Vagina (tissue), 2 donors: Measurements from ENCODE around the gene PCSK1. TPM values are rescaled to one million over a fixed set of nuclear protein-coding genes. Genes with fewer than 3 reads are reported as not detected.
A peak's percentile ranks its signal among the peaks of the same experiment; 100 is the strongest.

Experiments used
- DNase-seq, 2 donors: peaks; one replicate each; pipeline ENCODE4 v3.0.0-alpha.2; 2017; ENCODE audit errors: extremely low spot score in 2 of 2
- H3K27ac ChIP-seq: fragments of 200-600 bp; sonication (generic); one replicate; pipeline ENCODE4 v1.5.1; 2019
- H3K27me3 ChIP-seq: fragments of 200-600 bp; sonication (generic); one replicate; pipeline ENCODE4 v1.5.1; 2019
- H3K36me3 ChIP-seq, 2 donors: fragments of 200-600 bp; sonication (generic); one replicate each; pipeline ENCODE4 v1.5.1; 2017 to 2019
- H3K4me1 ChIP-seq: fragments of 200-600 bp; sonication (generic); one replicate; pipeline ENCODE4 v1.5.1; 2019
- H3K4me3 ChIP-seq, 2 donors: fragments of 200-600 bp; sonication (generic); 1 replicate in 1 of 2; 2 replicates in 1 of 2; pipeline ENCODE4 v1.5.1; 2016 to 2019
- H3K9me3 ChIP-seq: fragments of 200-600 bp; sonication (generic); one replicate; pipeline ENCODE4 v1.5.1; 2019
- CTCF ChIP-seq, 3 experiments: fragments of 450-650 bp in 2 of 3; fragments of 200-600 bp in 1 of 3; sonication (generic) in 1 of 3; IDR thresholded peaks; one replicate each; pipeline ENCODE4 v1.5.1; 2017 to 2019; ENCODE audit warnings: antibody characterized with exemption in 3 of 3, mild to moderate bottlenecking in 2 of 3, moderate library complexity in 2 of 3
- POLR2A ChIP-seq, 2 donors: fragments of 450-650 bp; IDR thresholded peaks; one replicate each; pipeline ENCODE4 v1.6.1; 2017; ENCODE audit warnings: antibody characterized with exemption in 2 of 2, mild to moderate bottlenecking in 2 of 2, moderate library complexity in 2 of 2
- POLR2AphosphoS5 ChIP-seq, 2 donors: sonication (generic); formaldehyde crosslinking; IDR thresholded peaks; one replicate each; pipeline ENCODE4 v1.9.0; 2017; ENCODE audit warnings: antibody characterized with exemption in 2 of 2, mild to moderate bottlenecking in 2 of 2, low read depth in 1 of 2; ENCODE audit not compliant: insufficient read depth in 1 of 2
- intact Hi-C: fragments of 100-400 bp; cut with DNase I; formaldehyde crosslinking; loops from one replicate; pipeline ENCODE4 v1.15.1; 2023
- total RNA-seq: library from RNA; depleted of rRNA; stranded (reverse); fragments of >200 nt; gene quantifications from one replicate; pipeline ENCODE4 v1.2.3, GENCODE V29; 2016

Gene PCSK1
- total RNA-seq, 1 donor from 2014 or later = 1.7 TPM

GRCh38 chr5:96410013-96410412, 23.0 kb downstream of the PCSK1 start:
- intact Hi-C loops = no loop called here
- H3K4me1 ChIP-seq = peaks cover 17% of the 10 kb centered on the region
- no peaks in the 10 kb centered on the region for H3K36me3 ChIP-seq
- no peaks in the 10 kb centered on the region for H3K9me3 ChIP-seq
- H3K27ac ChIP-seq = no peak overlapping the region
- no peak overlapping the region for H3K4me3 ChIP-seq
- TF ChIP-seq POLR2A (IDR thresholded peaks at IDR 0.05) = no peak
- TF ChIP-seq CTCF (IDR thresholded peaks at IDR 0.05) = no peak
- no peak for TF ChIP-seq POLR2AphosphoS5 (IDR thresholded peaks at IDR 0.05; ENCODE audit: insufficient read depth in 1 of 2, low read depth in 1 of 2)
- DNase-seq = no peak
- no peaks in the 10 kb centered on the region for H3K27me3 ChIP-seq

DNA sequence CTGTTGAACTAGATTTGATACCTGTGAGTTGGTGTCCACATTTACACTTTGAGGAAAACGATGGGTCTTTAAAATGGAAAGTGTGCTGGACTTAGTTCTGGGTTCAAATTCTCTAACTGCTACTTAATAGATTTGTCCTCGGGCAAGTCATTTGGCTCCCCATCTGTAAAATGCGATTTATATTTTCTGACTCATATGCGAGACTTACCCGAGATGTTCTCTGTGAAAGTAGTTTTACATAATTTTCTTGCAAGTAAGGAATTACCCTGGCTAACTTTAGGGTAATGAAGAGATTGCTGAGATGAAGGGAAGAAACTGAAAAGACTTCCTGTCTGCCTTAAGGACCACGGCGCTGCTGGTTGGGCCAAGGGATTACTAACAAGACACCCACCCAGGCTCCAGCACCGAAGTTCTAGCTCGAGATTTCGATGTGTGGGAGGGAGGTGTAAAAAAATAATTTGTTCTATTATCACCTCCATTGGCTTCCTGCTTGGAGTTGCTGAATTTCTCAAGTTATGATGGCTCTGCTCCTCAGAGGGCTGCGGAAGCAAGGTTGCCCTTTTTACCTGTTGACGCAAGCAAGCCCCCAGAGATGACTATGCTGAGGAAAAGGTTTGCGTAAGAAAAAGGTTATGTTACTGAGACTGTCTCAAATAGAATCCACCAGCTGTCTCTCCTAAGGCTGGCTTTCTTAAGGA, 24.1 kb downstream of the PCSK1 start:
- intact Hi-C loops = no loop called here
- Histone ChIP-seq H3K27ac (peak overlapping the region; percentile 18), H3K27me3 (no peaks in the 10 kb centered on the region), H3K9me3 (no peaks in the 10 kb centered on the region), H3K4me1 (peaks cover 17% of the 10 kb centered on the region), H3K36me3 (no peaks in the 10 kb centered on the region), H3K4me3 (no peak overlapping the region)
- no peak for TF ChIP-seq POLR2A (IDR thresholded peaks at IDR 0.05)
- TF ChIP-seq CTCF (IDR thresholded peaks at IDR 0.05) = no peak
- no peak for TF ChIP-seq POLR2AphosphoS5 (IDR thresholded peaks at IDR 0.05; ENCODE audit: insufficient read depth in 1 of 2, low read depth in 1 of 2)
- no peak for DNase-seq

- Histone ChIP-seq H3K4me1 (peaks cover 17% of the 10 kb centered on the region), H3K9me3 (no peaks in the 10 kb centered on the region), H3K36me3 (no peaks in the 10 kb centered on the region), H3K27me3 (no peaks in the 10 kb centered on the region), H3K27ac (peak overlapping the region; percentile 39), H3K4me3 (no peak overlapping the region)
- no peak for DNase-seq
- peak in 1 of 2 donors; percentile 55 for TF ChIP-seq POLR2AphosphoS5 (IDR thresholded peaks at IDR 0.05; ENCODE audit: insufficient read depth in 1 of 2, low read depth in 1 of 2)
- TF ChIP-seq POLR2A (IDR thresholded peaks at IDR 0.05) = no peak
- intact Hi-C loops = no loop called here
These were observed 24.8 kb downstream of the PCSK1 start for GRCh38 chr5:96408210-96408777.

DNA sequence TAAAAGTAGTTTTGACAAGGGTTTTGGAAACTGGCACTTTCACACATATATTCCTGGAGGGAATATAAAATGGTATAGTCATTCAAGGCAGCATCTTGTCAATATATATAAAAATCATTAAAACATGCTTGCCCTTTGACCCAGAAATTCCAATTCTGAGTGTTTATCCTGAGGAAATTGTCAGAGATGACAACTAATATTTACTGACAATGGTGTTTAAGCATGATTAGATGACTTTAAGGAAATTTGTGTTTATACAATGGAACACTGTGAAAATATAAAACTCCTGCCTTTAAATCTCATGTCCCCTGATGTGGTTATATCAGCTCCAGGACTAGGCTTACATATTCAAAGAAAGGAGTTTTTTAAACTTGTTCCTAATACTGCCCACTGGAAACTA, 25.6 kb downstream of the PCSK1 start:
- TF ChIP-seq CTCF (IDR thresholded peaks at IDR 0.05) (no peak), POLR2A (IDR thresholded peaks at IDR 0.05) (no peak), POLR2AphosphoS5 (IDR thresholded peaks at IDR 0.05; ENCODE audit: insufficient read depth in 1 of 2, low read depth in 1 of 2) (no peak)
- Histone ChIP-seq H3K27me3 (no peaks in the 10 kb centered on the region), H3K4me1 (peaks cover 17% of the 10 kb centered on the region), H3K4me3 (no peak overlapping the region), H3K9me3 (no peaks in the 10 kb centered on the region), H3K27ac (no peak overlapping the region), H3K36me3 (no peaks in the 10 kb centered on the region)
- intact Hi-C loops = no loop called here
- DNase-seq = no peak

DNA sequence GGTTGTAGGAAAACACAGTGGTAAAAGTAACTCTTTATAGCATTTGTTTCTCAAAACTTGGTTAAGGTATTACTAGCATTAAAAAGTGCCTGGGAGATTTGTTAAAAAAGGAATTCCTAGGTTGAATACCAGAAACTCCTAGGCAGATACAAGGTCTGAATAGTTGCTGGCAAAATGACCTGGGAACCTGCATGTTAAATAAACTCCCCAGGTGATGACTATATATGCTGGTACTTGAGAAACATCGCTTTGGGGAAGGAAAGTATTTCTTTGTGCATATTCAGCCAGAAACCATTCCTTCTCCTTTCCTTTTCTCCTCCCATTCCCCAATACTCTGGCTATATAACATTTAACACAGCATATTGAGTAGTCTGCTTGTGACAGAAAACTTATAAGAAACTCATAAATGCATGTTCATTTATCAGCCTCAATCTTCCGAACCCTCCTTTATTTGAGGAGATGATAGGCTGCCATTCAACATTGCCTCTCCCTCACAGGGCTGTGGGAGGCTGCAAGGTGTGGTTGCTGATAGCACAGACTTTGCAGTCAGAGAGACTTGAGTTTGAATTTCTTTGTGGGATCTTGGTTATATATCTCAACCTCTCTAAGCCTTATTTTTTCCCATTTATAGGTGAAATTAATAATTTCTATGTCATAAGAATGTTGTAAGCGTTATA, 28.7 kb downstream of the PCSK1 start:
- no peak overlapping the region for H3K27ac ChIP-seq
- no peaks in the 10 kb centered on the region for H3K27me3 ChIP-seq
- intact Hi-C loops = no loop called here
- no peak overlapping the region for H3K4me3 ChIP-seq
- no peak for DNase-seq
- H3K36me3 ChIP-seq = no peaks in the 10 kb centered on the region
- peaks cover 17% of the 10 kb centered on the region for H3K4me1 ChIP-seq
- TF ChIP-seq POLR2AphosphoS5 (IDR thresholded peaks at IDR 0.05; ENCODE audit: insufficient read depth in 1 of 2, low read depth in 1 of 2) (no peak), POLR2A (IDR thresholded peaks at IDR 0.05) (no peak), CTCF (IDR thresholded peaks at IDR 0.05) (no peak)
- no peaks in the 10 kb centered on the region for H3K9me3 ChIP-seq
